ENCODE data around the gene PLA2G2C. TPM values are rescaled to one million over a fixed set of nuclear protein-coding genes. Genes with fewer than 3 reads are reported as not detected.

The PLA2G2C gene
- total RNA-seq, 1 experiment from 2014 or later = not detected

DNA sequence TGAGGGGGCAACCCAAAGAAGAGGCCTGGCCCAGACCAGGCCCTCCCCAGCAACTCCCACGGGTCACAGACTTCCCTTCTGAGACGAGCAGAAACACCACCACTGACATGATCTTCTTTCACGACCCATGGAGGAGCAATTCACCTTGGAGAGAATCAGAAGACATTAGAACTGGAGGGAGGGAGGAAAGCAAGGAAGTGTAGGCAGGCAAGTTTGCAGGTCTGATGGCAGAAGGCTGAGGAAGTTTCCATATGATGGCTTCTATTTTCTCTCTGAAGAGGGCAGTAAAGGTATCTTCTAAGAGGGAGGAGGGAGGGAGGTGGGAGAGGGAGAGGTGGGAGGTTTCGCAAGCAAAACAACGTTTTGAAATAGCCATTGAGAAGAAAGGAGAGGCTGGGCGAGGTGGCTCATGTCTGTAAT lies 1.8 kb downstream of the PLA2G2C start:
- DNase-seq (ENCODE audit: low read depth) = no peak

GRCh38 chr1:20183616-20184271 lies 2.6 kb downstream of the PLA2G2C start:
- DNase-seq (ENCODE audit: low read depth) = no peak

DNA sequence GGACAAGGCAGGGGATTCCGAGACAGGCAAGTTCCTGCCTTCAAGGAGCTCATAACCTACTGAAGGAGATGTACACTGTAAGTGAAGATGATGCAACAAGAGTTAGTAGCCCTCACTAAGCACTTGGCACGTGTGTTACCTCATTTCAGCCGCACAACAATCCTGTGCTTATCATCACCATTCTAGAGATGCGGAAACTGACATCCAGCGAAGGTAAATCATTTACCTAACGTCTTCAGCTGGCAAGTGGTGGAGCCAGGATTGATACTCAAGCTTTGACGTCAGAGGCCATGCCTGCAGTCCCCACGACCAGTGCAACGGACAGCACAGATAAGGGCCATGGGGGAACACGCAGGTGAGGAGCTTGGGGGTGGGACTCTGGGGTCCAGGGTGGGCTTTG lies 3.3 kb downstream of the PLA2G2C start:
- DNase-seq (ENCODE audit: low read depth) = no peak

DNA sequence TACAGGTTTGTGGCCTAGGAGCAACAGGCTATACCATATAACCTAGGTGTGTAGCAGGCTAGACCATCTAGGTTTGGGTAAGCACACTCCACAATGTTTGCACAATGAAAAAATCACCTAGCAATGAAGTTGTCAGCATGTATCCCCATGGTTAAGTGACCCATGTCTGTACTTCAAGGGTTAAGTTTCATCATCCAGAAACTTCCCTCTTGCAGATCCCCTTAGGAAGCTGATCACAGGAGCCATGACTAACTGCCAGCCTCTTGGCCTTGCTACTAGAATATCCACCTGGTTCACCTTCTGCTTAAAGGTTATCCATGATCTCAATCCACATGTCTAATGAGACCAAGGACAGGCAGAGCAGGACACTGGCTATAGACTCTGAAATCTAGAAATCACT lies 3.9 kb downstream of the PLA2G2C start:
- DNase-seq (ENCODE audit: low read depth) = no peak

GRCh38 chr1:20180844-20181207 lies 5.5 kb downstream of the PLA2G2C start:
- no peak for DNase-seq (ENCODE audit: low read depth)

GRCh38 chr1:20180129-20180843 lies 6.0 kb downstream of the PLA2G2C start:
- no peak for DNase-seq (ENCODE audit: low read depth)

DNA sequence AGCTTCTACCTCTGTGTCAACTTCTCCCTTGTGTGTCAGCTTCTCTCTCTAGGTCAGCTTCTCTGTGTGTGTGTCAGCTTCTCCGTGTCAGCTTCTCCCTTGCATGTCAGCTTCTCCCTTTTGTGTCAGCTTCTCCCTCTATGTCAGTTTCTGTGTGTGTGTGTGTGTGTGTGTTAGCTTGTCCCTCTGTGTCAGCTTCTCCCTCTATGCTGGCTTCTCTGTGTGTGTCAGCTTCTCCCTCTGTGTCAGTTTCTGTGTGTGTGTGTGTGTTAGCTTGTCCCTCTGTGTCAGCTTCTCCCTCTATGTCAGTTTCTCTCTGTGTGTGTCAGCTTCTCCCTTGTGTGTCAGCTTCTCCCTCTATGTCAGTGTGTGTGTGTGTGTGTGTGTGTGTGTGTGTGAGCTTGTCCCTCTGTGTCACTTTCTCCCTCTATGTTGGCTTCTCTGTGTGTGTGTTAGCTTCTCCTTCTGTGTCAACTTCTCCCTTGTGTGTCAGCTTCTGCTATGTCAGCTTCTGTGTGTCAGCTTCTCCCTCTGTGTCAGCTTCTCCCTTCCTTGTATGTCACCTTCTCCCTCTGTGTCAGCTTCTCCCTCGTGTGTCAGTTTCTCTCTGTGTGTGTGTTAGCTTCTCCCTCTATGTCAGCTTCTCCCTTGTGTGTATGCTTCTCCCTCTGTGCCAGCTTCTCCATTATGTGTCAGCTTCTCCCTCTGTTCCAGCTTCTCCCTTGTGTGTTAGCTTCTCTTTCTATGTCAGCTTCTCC lies 6.8 kb downstream of the PLA2G2C start:
- DNase-seq (ENCODE audit: low read depth) = no peak

DNA sequence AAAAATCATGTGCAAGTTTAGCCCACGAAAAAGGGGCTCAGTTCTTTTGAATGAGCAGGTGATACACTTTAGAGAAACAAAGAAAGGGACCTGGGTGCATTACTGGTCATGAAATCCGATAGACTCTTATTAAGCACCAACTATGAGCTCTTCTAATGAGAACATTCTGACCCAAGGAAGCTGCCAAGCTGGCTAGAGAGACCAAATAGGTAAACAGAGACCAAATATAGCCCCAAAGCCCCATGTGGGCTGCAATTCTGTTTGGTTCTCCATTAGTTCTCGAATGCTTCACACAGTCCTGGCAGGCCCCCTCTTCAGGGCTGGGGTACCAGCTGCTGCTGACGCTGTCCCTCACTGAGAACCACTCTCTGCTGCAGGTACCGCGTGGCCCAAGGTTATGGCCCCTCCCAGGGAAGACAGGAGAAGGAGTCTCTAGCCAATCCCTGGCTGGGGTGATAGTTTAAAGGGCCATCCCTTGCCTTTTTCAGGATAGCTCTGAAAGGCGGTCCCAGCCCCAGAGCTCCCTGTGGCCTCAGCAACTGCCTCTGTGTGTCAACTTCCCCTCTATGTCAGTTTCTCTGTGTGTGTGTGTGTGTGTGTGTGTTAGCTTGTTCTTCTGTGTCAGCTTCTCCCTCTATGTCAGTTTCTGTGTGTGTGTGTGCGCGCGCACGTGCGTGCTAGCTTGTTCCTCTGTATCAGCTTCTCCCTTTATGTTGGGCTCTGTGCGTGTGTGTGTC lies 7.5 kb downstream of the PLA2G2C start:
- DNase-seq (ENCODE audit: low read depth) = no peak

DNA sequence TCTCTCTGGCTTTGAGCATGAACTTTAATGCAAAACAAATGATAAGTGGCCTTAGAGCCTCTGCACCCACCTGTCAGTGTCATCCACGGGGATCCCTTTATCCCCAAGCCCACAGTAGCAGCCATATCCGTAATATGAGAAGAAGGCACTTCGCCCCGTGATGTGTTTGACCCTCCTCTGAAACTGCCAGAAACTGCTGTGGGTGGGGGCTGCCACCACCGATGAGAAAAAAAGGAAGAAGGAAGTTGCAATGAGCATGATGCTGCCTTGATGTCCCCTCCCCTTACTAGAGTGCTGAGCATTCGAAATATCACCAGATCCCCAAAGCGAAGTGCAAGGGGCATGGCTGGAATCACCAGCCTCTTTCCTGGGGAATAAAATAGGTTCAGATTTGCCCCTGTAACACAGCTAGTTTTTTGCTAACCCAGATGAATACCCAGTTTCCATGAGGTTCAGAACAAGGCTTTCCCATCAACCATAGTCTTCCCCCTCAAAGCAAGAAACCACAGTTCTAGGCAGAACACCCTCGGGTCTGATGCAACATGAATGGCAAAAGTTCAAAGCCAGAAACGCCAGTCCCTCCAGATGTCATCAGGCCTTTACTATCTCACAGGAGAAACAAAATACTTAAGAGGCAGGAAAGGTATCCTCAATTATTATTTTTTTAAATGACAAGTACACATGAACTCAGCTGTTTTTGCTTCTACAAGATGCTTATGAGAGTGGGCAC lies 11.2 kb downstream of the PLA2G2C start:
- DNase-seq (ENCODE audit: low read depth) = no peak

DNA sequence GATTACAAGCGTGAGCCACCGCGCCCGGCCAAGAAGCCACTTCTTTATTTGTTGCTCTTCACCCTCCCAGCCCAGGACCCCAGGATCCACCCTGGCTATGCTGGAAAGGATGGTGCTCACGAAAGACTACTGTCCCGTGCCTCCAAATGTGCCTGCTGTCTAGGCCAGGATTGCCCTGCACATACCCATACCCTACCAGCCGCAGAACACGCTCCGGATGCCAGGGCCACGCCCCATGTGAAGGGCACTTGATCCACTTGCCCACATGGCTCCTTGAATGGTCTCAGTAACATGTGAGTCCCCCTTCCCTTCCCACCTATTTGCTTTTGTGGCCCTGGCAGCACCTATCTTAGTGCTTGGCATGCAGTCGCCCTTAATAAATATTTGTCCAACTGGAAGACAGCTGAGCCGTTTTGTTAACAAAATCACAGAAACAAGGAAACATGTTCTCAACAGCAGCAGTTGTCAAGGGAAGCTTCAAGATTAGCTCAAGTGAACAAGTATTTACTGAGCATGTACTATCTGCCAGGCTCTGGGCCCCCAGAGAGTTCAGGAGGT lies 14.2 kb downstream of the PLA2G2C start:
- no peak for DNase-seq (ENCODE audit: low read depth)

GRCh38 chr1:20169932-20170331 lies 16.4 kb downstream of the PLA2G2C start:
- DNase-seq (ENCODE audit: low read depth) = no peak

- DNase-seq (ENCODE audit: low read depth) = no peak
Measured at GRCh38 chr1:20168564-20169491, 17.5 kb downstream of the PLA2G2C start.

GRCh38 chr1:20167126-20167525 lies 19.2 kb downstream of the PLA2G2C start:
- no peak for DNase-seq (ENCODE audit: low read depth)

DNA sequence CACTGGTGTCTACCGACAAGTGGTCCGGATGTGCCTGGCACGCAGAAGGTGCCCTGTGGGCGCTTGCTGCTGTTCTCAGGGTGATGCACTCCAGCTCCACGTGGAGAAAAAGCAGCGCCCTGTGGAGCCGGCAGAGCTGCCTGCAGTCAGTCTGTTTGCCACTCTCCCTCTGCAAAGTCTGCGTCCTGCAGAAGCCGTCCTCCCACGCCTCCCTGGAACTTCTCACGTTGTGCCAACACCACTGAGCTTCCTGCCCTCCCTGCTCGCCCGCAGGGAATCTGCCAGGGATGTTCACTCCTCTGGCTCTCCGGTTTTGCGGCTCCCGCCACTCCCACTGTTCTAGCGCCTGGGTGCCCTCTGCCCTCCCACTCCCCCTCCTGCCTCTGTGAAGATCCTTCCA lies 20.3 kb downstream of the PLA2G2C start:
- peak; percentile 75 for DNase-seq (ENCODE audit: low read depth)

GRCh38 chr1:20165522-20165951 lies 20.8 kb downstream of the PLA2G2C start:
- DNase-seq (ENCODE audit: low read depth) = peak; percentile 39

DNA sequence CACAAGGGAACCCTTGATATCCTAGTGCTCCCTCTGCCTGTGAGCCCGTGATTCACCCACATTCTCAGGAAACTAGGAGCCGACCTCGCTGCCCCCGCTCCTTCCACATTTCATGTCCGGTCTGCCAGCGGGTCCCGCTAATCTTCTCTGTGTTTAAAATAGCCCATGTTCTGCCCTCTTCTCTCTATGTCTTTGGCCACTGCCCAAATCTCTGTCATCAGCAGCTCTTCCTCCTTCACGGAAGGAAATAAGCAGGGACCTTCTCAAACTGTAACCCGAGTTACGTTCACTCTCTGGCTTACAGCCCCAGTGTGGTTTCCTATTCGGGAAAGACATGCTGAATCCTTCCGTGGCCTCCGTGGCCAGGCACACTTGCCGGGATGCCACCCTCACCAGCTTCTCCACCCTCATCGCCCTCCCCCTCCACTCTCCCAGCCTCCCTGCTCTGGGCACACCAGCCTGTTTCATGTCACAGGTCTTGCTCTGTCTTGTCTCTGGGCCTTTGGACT lies 21.6 kb downstream of the PLA2G2C start:
- peak; percentile 58 for DNase-seq (ENCODE audit: low read depth)

- peak; percentile 20 for DNase-seq (ENCODE audit: low read depth)
Measured at GRCh38 chr1:20160034-20160433, 26.3 kb downstream of the PLA2G2C start.

DNA sequence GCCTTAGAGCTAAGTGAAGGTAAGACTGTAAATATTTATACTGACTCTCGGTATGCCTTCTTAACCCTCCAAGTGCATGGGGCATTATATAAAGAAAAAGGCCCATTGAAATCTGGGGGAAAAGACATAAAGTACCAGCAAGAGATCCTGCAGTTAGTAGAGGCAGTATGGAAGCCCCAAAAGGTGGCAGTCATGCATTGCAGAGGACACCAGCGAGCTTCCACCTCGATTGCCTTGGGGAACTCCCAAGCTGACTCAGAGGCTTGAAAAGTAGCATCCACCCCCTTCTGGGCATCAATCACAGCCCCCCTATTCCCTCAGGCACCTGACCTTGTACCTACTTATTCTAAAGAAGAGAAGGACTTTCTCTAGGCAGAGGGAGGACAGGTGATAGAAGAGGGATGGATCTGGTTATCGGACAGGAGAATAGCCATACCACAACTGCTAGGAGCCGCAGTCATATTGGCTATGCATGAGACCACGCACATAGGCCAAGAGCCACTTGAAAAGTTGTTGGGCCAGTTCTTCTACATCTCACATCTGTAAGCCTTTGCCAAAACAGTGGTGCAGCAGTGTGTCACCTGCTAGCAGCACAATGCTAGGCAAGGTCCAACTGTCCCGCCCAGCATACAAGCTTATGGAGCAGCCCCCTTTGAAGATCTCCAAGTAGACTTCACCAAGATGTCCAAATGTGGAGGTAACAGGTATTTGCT lies 27.8 kb downstream of the PLA2G2C start:
- DNase-seq (ENCODE audit: low read depth) = no peak

DNA sequence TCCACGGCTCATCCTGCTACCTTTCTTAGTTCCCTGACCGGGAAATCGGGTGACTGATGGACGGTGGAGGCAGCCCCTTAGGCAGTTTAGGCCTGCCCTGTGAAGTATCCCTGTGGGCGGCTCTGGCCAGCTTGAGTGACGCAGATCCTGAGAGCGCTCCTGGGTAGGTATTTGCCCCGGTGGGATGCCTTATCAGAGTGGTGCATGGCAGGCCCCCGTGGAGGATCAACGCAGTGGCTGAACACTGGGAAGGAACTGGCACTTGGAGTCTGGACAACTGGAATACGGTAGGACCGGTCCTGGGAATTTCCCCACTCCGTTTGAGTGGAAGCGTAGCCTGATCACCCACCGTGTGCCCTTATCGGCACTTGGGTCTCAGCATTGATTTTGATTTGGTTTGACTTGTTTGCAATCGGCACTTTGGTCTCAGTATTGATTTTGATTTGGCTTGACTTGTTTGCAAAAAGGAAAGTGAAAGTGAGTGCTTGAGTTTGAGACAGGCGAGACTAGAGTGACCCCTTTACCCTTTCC lies 32.0 kb downstream of the PLA2G2C start:
- DNase-seq (ENCODE audit: low read depth) = peak; percentile 24

Data from RPMI7951 (cell line).